Brain microvascular endothelial cell (primary cell): ENCODE results near the gene GPR162.

Source experiments
- DNase-seq: peaks from one replicate; pipeline ENCODE4 v3.0.0-alpha.2; 2020
- H3K27ac ChIP-seq: fragments of 250-450 bp; sonication (Bioruptor Pico); 2 replicates; pipeline ENCODE4 v1.5.1; 2020; ENCODE audit warnings: mild to moderate bottlenecking, moderate library complexity
- H3K27me3 ChIP-seq: fragments of 250-450 bp; sonication (Bioruptor Pico); replicated peaks from 2 replicates; pipeline ENCODE4 v1.5.1; 2020; ENCODE audit warnings: mild to moderate bottlenecking
- H3K36me3 ChIP-seq: fragments of 250-450 bp; sonication (Bioruptor Pico); replicated peaks from 2 replicates; pipeline ENCODE4 v1.5.1; 2020; ENCODE audit warnings: mild to moderate bottlenecking
- H3K4me3 ChIP-seq: 2 replicates; pipeline ENCODE4 v1.5.1; 2011; ENCODE audit warnings: low read depth, mild to moderate bottlenecking, control low read depth, low read length, moderate library complexity
- in situ Hi-C: cut with HindIII; loops from 2 replicates; pipeline ENCODE4 v1.10.0; 2017; ENCODE audit warnings: low sequenced_read_pairs, low pct_ligation_motif_present
- TF ChIP-seq, protein P1 (sequence below): IDR thresholded peaks from 2 replicates; pipeline ENCODE4 v1.5.1; 2011; ENCODE audit warnings: low read depth, mild to moderate bottlenecking, moderate library complexity, low read length, control low read depth, inconsistent platforms; ENCODE audit errors: missing control alignments

GPR162 gene

DNA sequence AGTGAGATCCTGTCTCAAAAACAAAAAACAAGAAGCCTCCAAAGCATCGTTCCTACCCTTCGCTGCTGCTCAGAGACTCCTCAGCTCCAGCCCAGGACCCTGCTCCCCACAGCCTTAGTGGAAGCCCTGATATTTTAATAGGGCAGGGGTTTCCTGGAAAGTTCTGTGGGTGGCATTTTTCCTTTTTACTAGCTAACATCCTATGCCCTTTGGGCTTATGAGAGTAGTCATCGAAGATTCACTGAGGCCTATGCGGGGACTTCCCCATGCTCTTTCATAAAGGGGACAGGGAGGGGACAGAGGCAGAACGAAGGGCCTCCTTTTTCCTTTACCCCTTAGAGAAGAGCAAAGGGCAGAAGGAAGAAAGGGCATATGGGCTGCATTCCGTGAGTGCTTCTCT, 41.0 kb upstream of the GPR162 start:
- no peak for DNase-seq
- H3K4me3 ChIP-seq: no peak overlapping the region
- in situ Hi-C loops: no loop called here

DNA sequence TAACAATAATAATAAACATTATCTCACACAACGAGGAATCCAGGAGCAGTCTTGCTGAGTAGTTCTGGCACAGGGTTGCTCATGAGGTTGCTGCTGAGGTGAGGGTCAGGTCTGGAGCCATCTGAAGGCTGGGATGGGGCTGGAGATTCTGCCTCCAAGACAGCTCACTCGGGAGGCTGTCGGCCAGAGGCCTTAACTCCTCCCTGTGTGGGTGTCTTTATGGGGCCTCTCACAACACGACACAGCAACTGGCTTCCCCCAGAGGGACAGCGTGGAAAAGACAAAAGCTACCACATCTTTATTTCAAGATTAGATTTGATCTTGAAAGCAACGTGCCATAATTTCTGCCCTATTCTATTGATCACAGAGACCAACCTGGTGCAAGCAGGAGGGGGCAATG, 39.5 kb upstream of the GPR162 start:
- TF ChIP-seq, protein P1, sequence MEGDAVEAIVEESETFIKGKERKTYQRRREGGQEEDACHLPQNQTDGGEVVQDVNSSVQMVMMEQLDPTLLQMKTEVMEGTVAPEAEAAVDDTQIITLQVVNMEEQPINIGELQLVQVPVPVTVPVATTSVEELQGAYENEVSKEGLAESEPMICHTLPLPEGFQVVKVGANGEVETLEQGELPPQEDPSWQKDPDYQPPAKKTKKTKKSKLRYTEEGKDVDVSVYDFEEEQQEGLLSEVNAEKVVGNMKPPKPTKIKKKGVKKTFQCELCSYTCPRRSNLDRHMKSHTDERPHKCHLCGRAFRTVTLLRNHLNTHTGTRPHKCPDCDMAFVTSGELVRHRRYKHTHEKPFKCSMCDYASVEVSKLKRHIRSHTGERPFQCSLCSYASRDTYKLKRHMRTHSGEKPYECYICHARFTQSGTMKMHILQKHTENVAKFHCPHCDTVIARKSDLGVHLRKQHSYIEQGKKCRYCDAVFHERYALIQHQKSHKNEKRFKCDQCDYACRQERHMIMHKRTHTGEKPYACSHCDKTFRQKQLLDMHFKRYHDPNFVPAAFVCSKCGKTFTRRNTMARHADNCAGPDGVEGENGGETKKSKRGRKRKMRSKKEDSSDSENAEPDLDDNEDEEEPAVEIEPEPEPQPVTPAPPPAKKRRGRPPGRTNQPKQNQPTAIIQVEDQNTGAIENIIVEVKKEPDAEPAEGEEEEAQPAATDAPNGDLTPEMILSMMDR: no peak
- no peak overlapping the region for H3K27ac ChIP-seq
- in situ Hi-C loops: no loop called here

More for the DNA sequence above, 41.0 kb upstream of the GPR162 start:
- Histone ChIP-seq H3K36me3 (no peaks in the 10 kb centered on the region), H3K27ac (no peak overlapping the region), H3K27me3 (no peaks in the 10 kb centered on the region)
- TF ChIP-seq, protein P1: no peak

DNA sequence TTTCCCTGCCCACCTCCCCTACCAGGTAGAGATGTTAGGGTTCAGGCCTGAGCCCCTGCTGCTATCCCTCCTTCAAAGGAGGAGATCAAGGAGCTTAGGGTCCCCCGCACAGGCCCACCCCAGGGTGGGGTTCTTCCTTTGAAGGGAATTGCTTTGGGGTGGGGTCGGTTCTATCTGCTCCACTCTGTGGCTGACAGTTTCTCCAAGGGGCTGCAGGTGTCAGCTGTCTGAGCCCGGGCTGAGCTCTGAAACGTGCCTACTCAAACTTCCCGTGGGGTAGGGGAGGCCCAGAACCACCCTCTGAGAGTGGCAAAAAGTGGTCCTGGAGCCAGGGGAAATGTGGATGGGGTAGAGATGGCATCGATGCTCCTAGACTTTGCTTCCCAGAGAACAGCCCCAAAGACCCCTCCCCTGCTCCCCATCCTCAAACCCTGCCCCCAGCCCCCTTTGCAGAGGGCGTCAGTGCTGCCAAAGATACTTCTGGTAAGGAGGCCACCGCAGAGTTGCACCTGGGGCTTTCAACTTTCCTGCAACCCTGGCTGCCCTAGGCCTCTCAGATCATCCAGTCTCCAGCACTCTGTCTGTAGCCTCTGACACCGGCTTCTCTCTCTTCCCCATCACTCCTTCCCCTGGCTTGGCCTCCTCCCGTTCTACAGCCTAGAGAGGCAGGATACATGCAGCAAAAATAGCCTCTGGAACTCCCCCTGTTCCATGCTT, 38.6 kb upstream of the GPR162 start:
- in situ Hi-C loops: no loop called here
- TF ChIP-seq, protein P1: no peak
- no peak for DNase-seq
- no peaks in the 10 kb centered on the region for H3K36me3 ChIP-seq
- no peak overlapping the region for H3K27ac ChIP-seq
- no peak overlapping the region for H3K4me3 ChIP-seq
- no peaks in the 10 kb centered on the region for H3K27me3 ChIP-seq

More for the DNA sequence above, 39.5 kb upstream of the GPR162 start:
- Histone ChIP-seq H3K36me3 (no peaks in the 10 kb centered on the region), H3K27me3 (no peaks in the 10 kb centered on the region), H3K4me3 (no peak overlapping the region)
- no peak for DNase-seq

DNA sequence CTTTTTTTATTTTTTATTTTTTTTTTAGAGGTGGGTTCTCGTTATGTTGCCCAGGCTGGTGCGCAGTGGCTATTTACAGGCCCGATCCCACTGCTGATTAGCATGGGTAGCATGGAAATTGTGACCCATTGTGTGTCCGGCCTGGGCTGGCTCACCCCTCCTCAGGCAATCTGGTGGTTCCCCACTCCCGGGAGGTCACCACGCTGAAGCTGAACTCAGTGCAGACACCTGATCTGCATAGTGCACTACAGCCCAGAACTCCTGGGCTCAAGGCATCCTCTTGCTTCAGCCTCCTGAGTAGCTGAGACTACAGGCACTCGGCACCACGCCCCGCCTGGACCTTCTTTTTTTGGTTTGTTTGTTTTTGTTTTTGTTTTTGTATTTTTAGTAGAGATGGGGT, 37.8 kb upstream of the GPR162 start:
- no peak overlapping the region for H3K4me3 ChIP-seq
- no peaks in the 10 kb centered on the region for H3K27me3 ChIP-seq
- no peak for DNase-seq
- in situ Hi-C loops: no loop called here
- no peaks in the 10 kb centered on the region for H3K36me3 ChIP-seq
- no peak overlapping the region for H3K27ac ChIP-seq
- TF ChIP-seq, protein P1: no peak

DNA sequence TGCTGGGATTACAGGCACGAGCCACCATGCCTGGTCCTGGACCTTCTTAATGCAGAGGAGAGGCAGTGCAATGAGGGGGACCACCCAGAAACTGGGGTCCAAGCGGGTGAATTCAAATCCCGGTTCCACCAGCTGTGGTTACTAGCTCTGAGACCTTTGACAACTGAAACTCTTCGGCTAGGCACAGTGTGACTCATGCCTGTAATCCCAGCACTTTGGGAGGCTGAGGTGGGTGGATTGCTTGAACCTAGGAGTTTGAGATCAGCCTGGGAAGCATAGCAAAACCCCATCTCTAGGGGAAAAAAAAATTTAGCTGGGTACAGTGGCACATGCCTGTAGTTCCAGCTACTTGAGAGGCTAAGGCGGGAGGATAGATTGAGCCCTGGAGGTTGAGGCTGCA, 37.3 kb upstream of the GPR162 start:
- H3K27ac ChIP-seq: no peak overlapping the region
- TF ChIP-seq, protein P1: no peak
- no peaks in the 10 kb centered on the region for H3K36me3 ChIP-seq
- no peaks in the 10 kb centered on the region for H3K27me3 ChIP-seq
- DNase-seq: no peak
- in situ Hi-C loops: no loop called here
- no peak overlapping the region for H3K4me3 ChIP-seq

DNA sequence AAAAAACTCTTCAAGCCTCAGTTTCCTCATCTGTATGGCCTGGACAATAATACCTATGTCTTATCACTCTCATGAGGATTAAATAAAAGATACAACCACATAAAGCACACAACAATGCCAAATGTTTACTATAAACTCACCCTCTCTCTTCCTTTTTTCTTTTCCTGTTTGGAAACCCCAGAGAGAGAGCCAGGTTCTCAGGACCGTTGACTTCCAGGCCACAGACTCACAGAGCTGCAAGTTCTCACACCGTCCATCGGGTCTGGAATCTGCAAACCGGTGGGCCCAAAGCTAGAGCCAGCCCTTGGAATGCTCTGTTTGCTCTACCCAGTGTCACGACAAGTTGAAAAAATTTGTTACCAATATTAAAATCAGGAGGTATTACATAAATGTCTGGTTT, 36.9 kb upstream of the GPR162 start:
- in situ Hi-C loops: no loop called here
- TF ChIP-seq, protein P1: no peak
- no peak overlapping the region for H3K4me3 ChIP-seq
- H3K27ac ChIP-seq: no peak overlapping the region
- DNase-seq: no peak
- no peaks in the 10 kb centered on the region for H3K36me3 ChIP-seq
- H3K27me3 ChIP-seq: no peaks in the 10 kb centered on the region
